HepG2 (cell line): ENCODE results near the gene CCND1. TPM values are rescaled to one million over a fixed set of nuclear protein-coding genes. Genes with fewer than 3 reads are reported as not detected.

ENCODE experiments used
- ASH2L ChIP-seq: fragments of 300-600, 200-600 bp; sonication (generic); IDR thresholded peaks from 2 replicates; pipeline ENCODE4 v1.7.0; 2017; ENCODE audit warnings: low read depth, mild to moderate bottlenecking, moderate library complexity, mixed read lengths, low read length; ENCODE audit not compliant: insufficient read length
- ATF7-NPFF ChIP-seq: sonication (generic); formaldehyde crosslinking; IDR thresholded peaks from 2 replicates; pipeline ENCODE4 v1.8.1; 2023; ENCODE audit warnings: mild to moderate bottlenecking, low read depth, missing genetic modification reagents, moderate library complexity
- BCL6 ChIP-seq: IDR thresholded peaks from 2 replicates; pipeline ENCODE4 v1.6.1; 2016; ENCODE audit warnings: missing genetic modification reagents, missing compliant biosample characterization
- HES4 ChIP-seq: sonication (generic); formaldehyde crosslinking; IDR thresholded peaks from 2 replicates; pipeline ENCODE4 v1.9.0; 2021; ENCODE audit warnings: mild to moderate bottlenecking, missing genetic modification reagents, borderline replicate concordance
- NBN ChIP-seq: fragments of 450-650 bp; conservative IDR thresholded peaks from 2 replicates; pipeline ENCODE4 v1.6.1; 2017
- NR2C2 ChIP-seq: sonication (generic); formaldehyde crosslinking; IDR thresholded peaks from 2 replicates; pipeline ENCODE4 v1.4.0; 2020; ENCODE audit warnings: missing genetic modification reagents, mild to moderate bottlenecking, moderate library complexity, borderline replicate concordance
- SALL2 ChIP-seq: sonication (generic); formaldehyde crosslinking; IDR thresholded peaks from 2 replicates; pipeline ENCODE4 v1.8.1; 2023; ENCODE audit warnings: mild to moderate bottlenecking, missing genetic modification reagents, inconsistent platforms
- SIN3A ChIP-seq: IDR thresholded peaks from 2 replicates; pipeline ENCODE4 v1.6.1; 2011; ENCODE audit warnings: low read depth, mild to moderate bottlenecking, control low read depth, low read length, borderline replicate concordance
- TAF15 ChIP-seq: fragments of 200-400 bp; formaldehyde crosslinking; IDR thresholded peaks from one replicate; pipeline ENCODE4 v1.6.1; 2018; ENCODE audit warnings: mild to moderate bottlenecking, low read depth, low read length; ENCODE audit not compliant: poor library complexity, severe bottlenecking
- ZNF138 ChIP-seq: sonication (generic); formaldehyde crosslinking; IDR thresholded peaks from 2 replicates; pipeline ENCODE4 v1.5.0; 2020; ENCODE audit warnings: mild to moderate bottlenecking, low read depth, missing genetic modification reagents
- ZNF160 ChIP-seq: sonication (generic); formaldehyde crosslinking; IDR thresholded peaks from 2 replicates; pipeline ENCODE4 v1.8.0; 2022; ENCODE audit warnings: mild to moderate bottlenecking, inconsistent platforms, missing genetic modification reagents
- ZNF562 ChIP-seq: sonication (generic); formaldehyde crosslinking; IDR thresholded peaks from 2 replicates; pipeline ENCODE4 v1.8.0; 2022; ENCODE audit warnings: missing genetic modification reagents, borderline replicate concordance
- ZNF629 ChIP-seq: sonication (generic); formaldehyde crosslinking; conservative IDR thresholded peaks from 2 replicates; pipeline ENCODE4 v1.5.0; 2020; ENCODE audit warnings: missing genetic modification reagents
- polyA plus RNA-seq, 8 experiments: library from polyadenylated mRNA; depleted of rRNA in 3 of 8; stranded (reverse) in 7 of 8; unstranded in 1 of 8; fragments of >200 nt; fragmentation: Illumina TruSeq in 4 of 8; extraction: Trizol in 4 of 8; gene quantifications; 2 replicates each; pipeline versions ENCODE4 v1.2.1 to v1.2.3, GENCODE V29; 2011 to 2016; ENCODE audit warnings: low read depth in 4 of 8, missing spikeins in 1 of 8, mixed read lengths in 1 of 8; ENCODE audit not compliant: insufficient read depth in 1 of 8
- total RNA-seq, 5 experiments: library from RNA; depleted of rRNA; stranded (reverse); fragments of >200 nt; fragmentation: Illumina TruSeq; extraction: Trizol; gene quantifications; 2 replicates each; pipeline ENCODE4 v1.2.3, GENCODE V29; 2016; ENCODE audit warnings: low read depth in 1 of 5
- TF ChIP-seq, protein P1 (sequence below): sonication (generic); formaldehyde crosslinking; IDR thresholded peaks from 2 replicates; pipeline ENCODE4 v1.4.0; 2020; ENCODE audit warnings: missing genetic modification reagents
- TF ChIP-seq, protein P2 (sequence below): sonication (generic); formaldehyde crosslinking; IDR thresholded peaks from 2 replicates; pipeline ENCODE4 v1.8.1; 2023; ENCODE audit warnings: mild to moderate bottlenecking, missing genetic modification reagents, borderline replicate concordance
- TF ChIP-seq, protein P3 (sequence below): sonication (generic); formaldehyde crosslinking; IDR thresholded peaks from 2 replicates; pipeline ENCODE4 v1.5.0; 2020; ENCODE audit warnings: missing genetic modification reagents
- TF ChIP-seq, protein P4 (sequence below): sonication (generic); formaldehyde crosslinking; IDR thresholded peaks from 2 replicates; pipeline ENCODE4 v1.5.1; 2020; ENCODE audit warnings: mild to moderate bottlenecking, moderate library complexity, missing genetic modification reagents
- TF ChIP-seq, protein P5 (sequence below): sonication (generic); formaldehyde crosslinking; IDR thresholded peaks from 2 replicates; pipeline ENCODE4; 2020; ENCODE audit warnings: missing genetic modification reagents, mild to moderate bottlenecking, borderline replicate concordance

The CCND1 gene
- total and polyA plus RNA-seq, 2 of the 13 experiments (the other 11 are each of a cell fraction or from before 2014, with no cell fraction given): 107 to 136 TPM

DNA sequence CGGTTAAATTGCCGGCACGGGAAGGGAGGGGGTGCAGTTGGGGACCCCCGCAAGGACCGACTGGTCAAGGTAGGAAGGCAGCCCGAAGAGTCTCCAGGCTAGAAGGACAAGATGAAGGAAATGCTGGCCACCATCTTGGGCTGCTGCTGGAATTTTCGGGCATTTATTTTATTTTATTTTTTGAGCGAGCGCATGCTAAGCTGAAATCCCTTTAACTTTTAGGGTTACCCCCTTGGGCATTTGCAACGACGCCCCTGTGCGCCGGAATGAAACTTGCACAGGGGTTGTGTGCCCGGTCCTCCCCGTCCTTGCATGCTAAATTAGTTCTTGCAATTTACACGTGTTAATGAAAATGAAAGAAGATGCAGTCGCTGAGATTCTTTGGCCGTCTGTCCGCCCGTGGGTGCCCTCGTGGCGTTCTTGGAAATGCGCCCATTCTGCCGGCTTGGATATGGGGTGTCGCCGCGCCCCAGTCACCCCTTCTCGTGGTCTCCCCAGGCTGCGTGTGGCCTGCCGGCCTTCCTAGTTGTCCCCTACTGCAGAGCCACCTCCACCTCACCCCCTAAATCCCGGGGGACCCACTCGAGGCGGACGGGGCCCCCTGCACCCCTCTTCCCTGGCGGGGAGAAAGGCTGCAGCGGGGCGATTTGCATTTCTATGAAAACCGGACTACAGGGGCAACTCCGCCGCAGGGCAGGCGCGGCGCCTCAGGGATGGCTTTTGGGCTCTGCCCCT, 529 bp upstream of the CCND1 start (continued):
- TF ChIP-seq, protein P1, sequence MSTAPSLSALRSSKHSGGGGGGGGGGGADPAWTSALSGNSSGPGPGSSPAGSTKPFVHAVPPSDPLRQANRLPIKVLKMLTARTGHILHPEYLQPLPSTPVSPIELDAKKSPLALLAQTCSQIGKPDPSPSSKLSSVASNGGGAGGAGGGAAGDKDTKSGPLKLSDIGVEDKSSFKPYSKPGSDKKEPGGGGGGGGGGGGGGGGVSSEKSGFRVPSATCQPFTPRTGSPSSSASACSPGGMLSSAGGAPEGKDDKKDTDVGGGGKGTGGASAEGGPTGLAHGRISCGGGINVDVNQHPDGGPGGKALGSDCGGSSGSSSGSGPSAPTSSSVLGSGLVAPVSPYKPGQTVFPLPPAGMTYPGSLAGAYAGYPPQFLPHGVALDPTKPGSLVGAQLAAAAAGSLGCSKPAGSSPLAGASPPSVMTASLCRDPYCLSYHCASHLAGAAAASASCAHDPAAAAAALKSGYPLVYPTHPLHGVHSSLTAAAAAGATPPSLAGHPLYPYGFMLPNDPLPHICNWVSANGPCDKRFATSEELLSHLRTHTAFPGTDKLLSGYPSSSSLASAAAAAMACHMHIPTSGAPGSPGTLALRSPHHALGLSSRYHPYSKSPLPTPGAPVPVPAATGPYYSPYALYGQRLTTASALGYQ (CRISPR knock-in tag): no peak
- TF ChIP-seq NR2C2 (CRISPR knock-in tag) (no peak), SALL2 (CRISPR knock-in tag) (0 out of 2 replicates have a peak, but pooled peaks have one; percentile 14), BCL6 (CRISPR knock-in tag) (no peak), NBN (no peak), ATF7-NPFF (CRISPR knock-in tag) (no peak), ZNF629 (CRISPR knock-in tag) (0 out of 2 replicates have a peak, but pooled peaks have one; percentile 38), SIN3A (0 out of 2 replicates have a peak, but pooled peaks have one; percentile 25), ZNF138 (CRISPR knock-in tag) (no peak), HES4 (CRISPR knock-in tag) (no peak), ASH2L (peak; percentile 15), ZNF160 (CRISPR knock-in tag) (peak; percentile 7; the same call in 1 of the 2 replicates), ZNF562 (CRISPR knock-in tag) (no peak), TAF15 (peak; percentile 47)
- TF ChIP-seq, protein P2, sequence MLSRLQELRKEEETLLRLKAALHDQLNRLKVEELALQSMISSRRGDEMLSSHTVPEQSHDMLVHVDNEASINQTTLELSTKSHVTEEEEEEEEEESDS (CRISPR knock-in tag): no peak
- TF ChIP-seq, protein P3, sequence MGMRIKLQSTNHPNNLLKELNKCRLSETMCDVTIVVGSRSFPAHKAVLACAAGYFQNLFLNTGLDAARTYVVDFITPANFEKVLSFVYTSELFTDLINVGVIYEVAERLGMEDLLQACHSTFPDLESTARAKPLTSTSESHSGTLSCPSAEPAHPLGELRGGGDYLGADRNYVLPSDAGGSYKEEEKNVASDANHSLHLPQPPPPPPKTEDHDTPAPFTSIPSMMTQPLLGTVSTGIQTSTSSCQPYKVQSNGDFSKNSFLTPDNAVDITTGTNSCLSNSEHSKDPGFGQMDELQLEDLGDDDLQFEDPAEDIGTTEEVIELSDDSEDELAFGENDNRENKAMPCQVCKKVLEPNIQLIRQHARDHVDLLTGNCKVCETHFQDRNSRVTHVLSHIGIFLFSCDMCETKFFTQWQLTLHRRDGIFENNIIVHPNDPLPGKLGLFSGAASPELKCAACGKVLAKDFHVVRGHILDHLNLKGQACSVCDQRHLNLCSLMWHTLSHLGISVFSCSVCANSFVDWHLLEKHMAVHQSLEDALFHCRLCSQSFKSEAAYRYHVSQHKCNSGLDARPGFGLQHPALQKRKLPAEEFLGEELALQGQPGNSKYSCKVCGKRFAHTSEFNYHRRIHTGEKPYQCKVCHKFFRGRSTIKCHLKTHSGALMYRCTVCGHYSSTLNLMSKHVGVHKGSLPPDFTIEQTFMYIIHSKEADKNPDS: no peak
- TF ChIP-seq, protein P4, sequence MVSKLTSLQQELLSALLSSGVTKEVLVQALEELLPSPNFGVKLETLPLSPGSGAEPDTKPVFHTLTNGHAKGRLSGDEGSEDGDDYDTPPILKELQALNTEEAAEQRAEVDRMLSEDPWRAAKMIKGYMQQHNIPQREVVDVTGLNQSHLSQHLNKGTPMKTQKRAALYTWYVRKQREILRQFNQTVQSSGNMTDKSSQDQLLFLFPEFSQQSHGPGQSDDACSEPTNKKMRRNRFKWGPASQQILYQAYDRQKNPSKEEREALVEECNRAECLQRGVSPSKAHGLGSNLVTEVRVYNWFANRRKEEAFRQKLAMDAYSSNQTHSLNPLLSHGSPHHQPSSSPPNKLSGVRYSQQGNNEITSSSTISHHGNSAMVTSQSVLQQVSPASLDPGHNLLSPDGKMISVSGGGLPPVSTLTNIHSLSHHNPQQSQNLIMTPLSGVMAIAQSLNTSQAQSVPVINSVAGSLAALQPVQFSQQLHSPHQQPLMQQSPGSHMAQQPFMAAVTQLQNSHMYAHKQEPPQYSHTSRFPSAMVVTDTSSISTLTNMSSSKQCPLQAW: no peak
- TF ChIP-seq, protein P5, sequence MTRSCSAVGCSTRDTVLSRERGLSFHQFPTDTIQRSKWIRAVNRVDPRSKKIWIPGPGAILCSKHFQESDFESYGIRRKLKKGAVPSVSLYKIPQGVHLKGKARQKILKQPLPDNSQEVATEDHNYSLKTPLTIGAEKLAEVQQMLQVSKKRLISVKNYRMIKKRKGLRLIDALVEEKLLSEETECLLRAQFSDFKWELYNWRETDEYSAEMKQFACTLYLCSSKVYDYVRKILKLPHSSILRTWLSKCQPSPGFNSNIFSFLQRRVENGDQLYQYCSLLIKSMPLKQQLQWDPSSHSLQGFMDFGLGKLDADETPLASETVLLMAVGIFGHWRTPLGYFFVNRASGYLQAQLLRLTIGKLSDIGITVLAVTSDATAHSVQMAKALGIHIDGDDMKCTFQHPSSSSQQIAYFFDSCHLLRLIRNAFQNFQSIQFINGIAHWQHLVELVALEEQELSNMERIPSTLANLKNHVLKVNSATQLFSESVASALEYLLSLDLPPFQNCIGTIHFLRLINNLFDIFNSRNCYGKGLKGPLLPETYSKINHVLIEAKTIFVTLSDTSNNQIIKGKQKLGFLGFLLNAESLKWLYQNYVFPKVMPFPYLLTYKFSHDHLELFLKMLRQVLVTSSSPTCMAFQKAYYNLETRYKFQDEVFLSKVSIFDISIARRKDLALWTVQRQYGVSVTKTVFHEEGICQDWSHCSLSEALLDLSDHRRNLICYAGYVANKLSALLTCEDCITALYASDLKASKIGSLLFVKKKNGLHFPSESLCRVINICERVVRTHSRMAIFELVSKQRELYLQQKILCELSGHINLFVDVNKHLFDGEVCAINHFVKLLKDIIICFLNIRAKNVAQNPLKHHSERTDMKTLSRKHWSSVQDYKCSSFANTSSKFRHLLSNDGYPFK (CRISPR knock-in tag): 0 out of 2 replicates have a peak, but pooled peaks have one; percentile 12
